Measurements from ENCODE around the gene PRR9.
A peak's percentile ranks its signal among the peaks of the same experiment; 100 is the strongest.

PRR9 gene

DNA sequence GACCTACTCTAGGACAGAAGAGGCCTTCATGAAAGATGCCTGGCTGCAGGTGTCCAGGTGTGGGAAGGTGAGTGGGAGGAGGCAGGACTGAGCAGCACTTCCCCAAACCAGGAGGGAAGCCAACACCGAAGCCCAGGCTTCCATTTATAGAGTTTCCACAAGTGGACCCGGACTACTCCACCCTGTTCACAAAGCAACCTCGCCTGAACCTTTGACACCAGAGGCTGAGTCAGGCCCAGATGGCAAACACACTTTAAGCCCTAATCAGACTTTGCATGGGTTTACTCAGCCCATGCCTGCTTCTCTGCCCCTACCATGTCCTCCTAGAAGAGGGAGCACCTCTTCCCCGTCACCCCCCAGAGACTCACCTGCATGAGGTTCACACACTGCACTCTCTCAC lies 14.0 kb downstream of the PRR9 start:
- no peak for DNase-seq

DNA sequence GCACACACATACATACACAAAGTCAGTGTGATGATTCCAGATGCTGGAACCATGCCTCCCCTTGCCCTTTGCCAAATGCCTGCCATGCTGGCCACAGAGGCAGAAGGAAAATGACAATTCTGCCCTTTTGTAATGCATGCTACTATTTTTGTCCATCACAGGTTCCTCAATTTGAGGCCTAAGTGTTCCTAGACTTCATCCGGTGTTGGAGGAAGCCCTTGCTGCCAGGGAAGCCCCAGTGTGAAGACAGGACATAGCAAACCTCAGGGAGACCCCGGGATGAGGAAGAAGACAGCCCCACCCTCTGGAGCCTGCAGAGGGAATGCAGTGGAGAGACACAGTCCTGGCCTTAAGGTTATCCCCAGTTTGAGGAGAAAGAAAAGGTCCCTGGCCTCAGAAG lies 14.4 kb downstream of the PRR9 start:
- no peak for DNase-seq

DNA sequence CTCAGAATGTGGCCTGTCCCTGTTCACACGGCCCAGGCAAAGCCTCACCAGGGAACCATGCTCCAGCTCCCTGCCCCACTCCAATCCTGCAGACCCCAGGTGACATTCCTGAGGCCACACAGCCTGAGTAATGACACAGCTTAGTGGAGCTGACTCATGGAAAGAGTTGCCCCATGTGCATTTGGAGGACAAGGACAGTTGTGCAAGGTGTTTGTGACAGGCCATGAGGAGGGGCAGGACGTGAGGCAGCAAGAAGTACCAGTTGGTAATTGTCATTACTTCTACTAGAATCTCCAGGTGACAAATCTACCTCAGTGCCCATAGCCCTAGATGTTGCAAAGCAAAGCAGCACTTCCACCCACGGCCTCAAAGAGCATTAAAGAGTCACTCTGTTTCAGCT lies 15.2 kb downstream of the PRR9 start:
- DNase-seq = no peak

DNA sequence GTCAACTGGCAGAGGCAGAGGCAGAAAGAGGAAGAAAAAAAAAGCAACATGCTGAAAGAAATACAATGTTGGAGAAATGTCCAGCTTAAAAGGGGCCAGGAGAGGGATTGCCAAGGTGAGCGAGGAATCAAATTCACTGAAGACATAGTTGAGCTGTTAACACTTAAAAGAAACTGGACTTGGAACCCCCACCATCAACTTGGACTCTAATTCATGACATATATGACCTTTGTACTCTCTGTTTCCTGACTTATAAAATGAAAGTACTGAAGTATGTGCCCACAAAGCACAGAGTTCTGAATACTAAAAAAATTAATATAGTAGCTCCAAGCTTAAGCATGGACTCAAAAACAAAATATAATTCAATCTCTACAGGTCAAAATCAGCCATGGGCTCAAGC lies 16.1 kb downstream of the PRR9 start:
- DNase-seq = no peak

DNA sequence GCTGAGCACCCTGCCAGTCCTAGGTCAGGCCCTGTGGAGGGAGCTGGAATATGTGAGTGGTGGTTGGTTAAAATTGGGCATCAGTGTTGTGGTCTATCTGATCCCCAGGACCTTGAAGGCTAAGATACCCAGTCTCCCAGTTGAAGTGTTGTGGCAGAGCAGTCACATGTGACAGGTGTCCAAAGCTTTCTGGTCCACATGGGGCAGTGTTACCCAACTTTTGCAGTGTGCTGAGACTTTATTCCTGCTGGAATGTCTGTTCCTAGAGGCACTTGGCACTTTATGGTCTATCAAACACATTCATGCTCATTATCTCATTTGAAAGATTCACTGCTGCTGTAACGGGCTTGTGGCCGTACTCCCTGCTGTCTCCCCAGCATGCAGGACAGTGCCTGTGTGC lies 21.1 kb downstream of the PRR9 start:
- peak; percentile 9 for DNase-seq

DNA sequence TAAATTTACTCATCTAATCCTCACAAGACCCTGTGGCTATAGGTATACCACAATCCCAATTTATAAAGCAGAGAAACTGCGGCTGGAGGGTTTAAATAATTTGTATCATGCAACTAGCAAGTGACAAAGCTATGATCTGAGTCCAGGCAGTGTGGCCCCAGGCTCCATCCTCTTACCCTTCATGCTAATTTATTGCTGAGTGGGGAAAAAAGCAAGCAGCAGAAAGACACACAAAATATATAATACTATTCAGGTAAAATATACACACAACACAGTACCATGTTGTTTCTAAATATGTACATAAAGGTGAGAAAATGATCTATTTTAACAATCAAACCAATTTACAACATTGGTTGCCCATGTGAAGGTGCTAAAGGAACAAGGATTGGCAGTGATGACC lies 24.8 kb downstream of the PRR9 start:
- no peak for DNase-seq

DNA sequence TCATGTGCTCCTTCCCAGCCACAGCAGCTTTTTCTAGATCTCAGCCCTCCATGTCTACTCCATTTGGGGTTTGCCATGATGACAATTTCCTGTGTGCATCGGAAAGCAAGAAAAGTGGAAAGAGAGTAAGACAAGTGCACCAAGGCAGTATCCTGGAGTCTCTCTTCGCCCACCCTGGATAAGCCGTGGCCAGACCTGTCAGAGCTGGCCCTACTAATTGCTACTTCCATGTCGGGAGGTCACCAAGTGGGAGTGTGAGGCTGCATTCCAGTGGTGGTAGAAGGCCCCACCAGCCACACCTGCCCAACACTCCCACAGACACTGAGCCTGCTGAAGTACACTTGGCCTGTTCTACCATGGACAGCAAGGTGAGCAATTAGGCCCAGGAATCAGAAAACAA lies 28.1 kb downstream of the PRR9 start:
- DNase-seq = no peak

DNA sequence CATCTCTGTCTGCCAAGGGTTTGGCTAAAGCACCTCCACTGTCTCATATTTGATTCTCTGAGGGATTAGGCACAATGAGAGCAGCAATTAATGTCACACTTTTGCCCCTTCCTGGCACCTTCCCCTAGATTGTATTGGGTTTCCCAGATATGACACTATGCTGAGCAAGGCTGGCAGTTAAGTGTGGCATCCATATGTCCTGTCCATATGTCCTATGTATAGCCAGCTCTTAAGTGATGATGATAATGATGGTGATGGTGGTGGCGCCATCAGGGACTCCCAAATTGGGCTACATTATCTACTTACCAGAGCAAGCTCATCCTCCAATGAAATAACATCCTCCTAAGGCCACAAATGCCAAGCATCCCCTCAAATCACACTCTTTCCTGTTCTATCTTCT lies 28.6 kb downstream of the PRR9 start:
- peak; percentile 24 for DNase-seq

DNA sequence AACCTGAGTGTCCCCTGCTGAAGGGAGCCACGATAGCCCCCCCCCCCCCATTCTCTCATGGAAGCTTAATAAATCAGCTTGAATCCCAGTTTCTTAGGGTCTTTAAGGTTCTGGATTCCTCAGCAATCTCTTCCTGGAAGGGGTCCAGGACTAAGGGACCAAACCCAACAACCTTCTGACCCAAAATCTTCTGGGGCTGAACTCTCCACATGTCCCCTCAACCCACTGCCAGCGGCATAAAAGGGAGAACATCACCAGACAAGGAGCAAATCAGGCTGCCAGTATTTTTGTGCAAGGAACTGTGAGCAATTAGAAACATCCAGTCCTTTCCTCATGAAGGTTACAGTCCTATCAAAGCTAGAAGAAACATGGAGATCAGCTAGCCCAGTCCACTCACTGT lies 29.4 kb downstream of the PRR9 start:
- no peak for DNase-seq

DNA sequence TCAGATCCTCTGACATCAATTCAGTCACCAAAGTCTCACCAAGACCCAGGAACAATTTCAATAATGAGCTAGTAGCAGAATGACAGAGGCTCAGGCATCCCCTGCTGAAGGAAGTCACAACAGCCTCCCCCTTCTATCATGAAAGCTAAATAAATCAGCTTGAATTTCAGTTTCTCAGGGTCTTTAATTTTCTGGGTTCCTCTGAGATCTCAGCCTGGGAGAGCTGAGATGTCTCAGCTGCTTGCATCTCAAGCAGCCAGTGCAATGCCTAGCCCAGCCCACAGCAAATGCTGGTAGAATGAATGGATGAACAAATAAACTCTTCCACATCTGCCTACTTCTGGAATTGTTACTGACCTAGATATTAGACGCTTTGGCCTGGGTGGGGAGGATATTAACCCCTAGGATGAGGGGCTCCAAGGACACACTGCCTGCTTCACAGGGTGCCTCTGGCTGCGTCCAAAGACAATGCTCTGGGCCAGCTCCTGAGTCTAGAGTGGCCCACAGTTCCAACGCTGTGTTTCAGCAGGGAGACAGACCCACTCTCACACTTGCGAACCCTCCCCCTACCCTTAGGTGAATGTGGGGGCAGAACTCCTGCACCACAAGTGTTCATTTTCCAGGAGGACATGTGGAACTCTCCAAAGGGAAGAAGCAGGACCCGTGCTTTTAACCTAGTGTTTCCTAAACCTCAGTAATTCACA lies 30.9 kb downstream of the PRR9 start:
- DNase-seq = no peak

DNA sequence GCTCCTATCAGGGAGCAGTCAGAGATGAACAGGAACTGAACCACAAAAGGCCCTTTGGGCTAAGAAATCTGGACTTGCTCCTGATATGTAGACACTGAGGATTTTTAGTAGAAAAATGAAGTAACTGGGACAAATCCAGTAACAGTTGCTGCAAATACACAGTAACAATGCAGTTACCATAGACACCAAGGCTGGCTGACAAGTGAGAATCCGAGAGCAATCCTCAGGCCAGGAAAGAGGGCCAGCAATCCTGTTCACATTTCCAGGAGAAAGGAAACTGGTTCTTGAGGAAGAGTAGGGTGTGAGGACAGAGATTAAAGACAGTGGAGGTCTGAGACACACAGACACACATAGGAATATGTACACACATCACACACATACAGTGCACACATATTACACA lies 32.8 kb downstream of the PRR9 start:
- DNase-seq = no peak

DNA sequence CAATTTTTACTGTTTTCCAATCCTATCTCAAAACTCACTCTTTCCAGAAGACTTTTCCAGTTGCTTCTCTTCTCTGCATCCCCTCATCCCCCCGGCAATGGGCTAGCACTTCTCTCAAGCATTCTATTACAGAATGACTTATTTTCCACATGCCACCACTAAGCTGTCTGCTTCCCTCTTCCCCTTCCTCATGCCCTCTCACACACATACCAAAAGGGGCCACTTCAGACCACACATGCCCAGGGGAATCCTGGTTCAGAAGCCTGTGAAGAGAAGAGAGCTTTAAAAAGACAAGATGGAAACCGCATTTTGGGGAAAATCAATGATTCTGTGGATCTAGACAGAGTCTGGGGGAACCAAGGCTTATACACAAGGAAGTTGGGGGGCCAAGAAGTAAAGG lies 33.7 kb downstream of the PRR9 start:
- DNase-seq = no peak

DNA sequence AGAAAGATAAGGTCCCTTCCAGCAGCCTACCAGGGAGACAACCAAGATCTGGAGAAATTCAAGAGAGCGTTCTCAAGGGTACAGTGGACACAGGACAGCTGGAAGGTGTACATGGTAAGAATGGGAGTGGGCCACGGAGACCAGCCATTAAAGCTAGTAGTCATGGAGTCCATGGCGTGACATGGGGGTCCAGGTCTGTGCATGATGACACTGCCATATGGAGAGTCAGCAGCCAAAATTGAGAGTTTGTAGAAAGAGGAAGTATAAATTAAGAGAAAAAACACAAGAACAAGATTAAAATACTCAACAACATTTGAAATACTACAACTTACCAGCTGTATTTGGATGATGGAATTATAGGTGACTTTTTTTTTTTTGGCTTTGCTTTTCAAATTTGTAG lies 34.2 kb downstream of the PRR9 start:
- no peak for DNase-seq

DNA sequence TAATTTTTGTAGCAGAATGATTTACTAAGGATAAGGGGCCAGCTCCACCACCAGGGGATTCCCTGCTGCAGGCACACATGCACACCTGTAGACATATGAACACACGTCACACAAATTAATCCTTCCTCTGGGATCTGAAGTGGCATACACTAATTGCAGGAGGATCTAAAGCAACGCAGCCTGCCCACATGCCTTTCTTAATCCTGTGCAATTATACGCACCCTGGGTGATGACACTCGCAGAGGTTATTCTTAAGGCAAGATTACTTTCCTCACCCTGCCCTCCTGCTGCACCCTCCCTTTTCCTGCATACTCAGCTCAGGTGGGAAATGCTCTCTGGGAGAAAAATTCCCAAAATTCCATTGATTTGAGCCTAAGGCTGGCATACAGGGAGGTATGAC lies 34.6 kb downstream of the PRR9 start:
- DNase-seq = no peak

DNA sequence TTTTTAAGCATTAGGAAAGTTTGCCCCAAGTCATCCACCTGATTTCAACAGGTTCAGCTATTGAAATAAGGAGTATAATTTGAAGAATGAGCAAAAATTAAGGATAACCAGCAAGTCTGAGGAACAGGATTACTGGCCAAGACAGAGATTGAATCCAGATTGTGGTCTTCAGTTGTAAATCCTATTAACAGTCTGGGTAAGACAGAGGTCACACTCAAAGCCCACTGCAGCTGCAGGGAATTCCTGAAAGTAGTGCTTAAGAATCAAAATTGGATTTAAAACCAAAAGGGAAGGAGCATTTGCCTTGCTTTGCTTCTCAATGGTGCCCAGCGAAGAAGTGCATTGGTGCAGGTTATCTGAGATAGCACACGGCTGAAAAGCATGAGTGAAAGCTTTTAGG lies 35.7 kb downstream of the PRR9 start:
- no peak for DNase-seq

DNA sequence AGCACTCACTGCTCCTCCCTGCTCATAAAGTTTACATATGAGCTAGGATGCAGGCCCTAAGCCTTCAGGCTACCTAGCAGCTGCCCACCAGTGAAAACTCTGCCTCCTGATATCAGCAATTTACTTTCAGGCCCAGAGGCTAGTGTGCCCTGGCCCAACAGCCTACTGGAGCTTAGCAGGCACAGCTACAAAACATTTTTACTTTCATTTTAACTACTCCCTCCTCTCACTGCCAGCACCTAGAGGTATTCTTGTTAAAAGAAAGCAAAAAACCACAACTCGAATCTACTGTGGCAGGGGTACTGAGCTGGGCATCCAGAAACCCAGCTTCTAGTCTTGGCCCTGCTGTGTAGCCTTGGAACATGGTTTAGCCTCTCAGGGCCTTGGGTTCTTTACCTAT lies 36.3 kb downstream of the PRR9 start:
- DNase-seq = no peak

DNA sequence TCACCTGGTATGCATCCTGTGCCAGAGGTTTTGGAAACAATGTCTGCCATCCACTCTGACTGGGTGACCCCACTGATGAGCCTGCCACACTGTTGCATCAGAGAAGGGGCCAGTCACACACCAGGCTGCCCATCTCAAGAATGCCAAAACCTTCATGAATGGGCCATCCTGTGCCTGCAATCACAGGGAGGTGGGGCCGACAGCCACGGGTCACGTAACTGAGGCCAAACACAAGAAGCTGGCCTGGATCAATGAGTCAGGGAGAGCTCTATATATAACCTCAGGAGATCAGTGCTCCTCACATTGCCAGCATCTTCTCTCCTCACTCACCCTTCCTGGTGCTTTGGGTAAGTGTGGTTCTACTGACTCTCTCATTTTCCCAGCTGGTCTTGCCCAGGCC lies 42.0 kb downstream of the PRR9 start, which contains the start of gene LORICRIN:
LORICRIN (plus strand) TSS at position 301 of the 400 bp plus-strand sequence. CDS start 1,263 bp downstream, outside the sequence.
- DNase-seq = no peak

DNA sequence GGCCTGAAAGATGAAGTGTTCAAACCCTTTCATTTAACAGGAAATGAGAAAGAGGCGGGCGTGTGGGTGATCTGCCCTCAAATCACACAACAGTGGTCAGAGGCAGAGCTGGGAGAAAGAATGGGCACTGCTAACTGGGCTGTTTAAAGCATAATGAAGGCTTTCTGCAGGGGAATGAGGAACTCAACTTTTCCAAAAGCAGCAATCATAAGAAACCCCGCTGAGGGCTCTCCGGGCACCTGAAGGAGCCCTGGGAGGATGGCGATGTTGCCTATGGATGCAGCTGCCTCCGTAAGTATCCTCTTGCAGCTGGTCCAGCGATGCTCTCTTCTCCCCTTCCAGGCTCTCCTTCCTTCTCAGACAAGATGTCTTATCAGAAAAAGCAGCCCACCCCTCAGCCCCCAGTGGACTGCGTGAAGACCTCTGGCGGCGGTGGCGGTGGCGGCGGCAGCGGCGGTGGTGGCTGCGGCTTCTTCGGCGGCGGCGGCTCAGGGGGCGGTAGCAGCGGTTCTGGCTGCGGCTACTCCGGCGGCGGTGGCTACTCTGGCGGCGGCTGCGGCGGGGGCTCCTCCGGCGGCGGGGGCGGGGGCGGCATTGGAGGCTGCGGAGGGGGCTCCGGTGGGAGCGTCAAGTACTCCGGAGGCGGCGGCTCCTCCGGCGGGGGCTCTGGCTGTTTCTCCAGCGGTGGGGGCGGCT lies 43.3 kb downstream of the PRR9 start:
- DNase-seq = no peak

DNA sequence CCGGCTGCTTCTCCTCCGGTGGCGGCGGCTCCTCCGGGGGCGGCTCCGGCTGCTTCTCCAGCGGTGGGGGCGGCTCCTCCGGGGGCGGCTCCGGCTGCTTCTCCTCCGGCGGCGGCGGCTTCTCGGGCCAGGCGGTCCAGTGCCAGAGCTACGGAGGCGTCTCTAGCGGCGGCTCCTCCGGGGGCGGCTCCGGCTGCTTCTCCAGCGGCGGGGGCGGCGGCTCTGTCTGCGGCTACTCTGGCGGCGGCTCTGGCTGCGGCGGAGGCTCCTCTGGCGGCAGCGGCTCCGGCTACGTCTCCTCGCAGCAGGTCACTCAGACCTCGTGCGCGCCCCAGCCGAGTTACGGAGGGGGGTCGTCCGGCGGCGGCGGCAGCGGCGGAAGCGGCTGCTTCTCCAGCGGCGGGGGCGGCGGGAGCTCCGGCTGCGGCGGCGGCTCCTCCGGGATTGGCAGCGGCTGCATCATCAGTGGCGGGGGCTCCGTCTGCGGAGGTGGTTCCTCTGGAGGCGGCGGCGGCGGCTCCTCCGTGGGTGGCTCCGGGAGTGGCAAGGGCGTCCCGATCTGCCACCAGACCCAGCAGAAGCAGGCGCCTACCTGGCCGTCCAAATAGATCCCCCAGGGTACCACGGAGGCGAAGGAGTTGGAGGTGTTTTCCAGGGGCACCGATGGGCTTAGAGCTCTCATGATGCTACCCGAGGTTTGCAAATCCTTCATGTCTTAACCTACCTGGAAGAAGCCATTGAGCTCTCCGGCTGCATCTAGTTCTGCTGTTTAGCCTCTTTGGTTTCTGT lies 44.1 kb downstream of the PRR9 start:
- DNase-seq = peak; percentile 46

DNA sequence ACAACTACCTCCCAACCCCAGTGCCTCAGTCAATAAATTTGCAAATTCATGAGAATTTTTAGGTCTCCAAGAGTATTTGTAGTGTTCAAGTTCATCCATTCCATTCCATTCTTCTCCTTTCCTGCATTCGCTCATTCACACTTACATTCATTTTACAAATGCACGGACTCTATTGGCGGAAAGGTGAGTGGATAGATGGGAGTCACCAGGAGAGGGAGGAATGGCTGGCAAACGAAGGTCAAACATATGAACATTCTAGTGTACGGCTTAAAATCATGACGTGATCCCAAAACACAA lies 44.6 kb downstream of the PRR9 start:
- peak; percentile 46 for DNase-seq

DNA sequence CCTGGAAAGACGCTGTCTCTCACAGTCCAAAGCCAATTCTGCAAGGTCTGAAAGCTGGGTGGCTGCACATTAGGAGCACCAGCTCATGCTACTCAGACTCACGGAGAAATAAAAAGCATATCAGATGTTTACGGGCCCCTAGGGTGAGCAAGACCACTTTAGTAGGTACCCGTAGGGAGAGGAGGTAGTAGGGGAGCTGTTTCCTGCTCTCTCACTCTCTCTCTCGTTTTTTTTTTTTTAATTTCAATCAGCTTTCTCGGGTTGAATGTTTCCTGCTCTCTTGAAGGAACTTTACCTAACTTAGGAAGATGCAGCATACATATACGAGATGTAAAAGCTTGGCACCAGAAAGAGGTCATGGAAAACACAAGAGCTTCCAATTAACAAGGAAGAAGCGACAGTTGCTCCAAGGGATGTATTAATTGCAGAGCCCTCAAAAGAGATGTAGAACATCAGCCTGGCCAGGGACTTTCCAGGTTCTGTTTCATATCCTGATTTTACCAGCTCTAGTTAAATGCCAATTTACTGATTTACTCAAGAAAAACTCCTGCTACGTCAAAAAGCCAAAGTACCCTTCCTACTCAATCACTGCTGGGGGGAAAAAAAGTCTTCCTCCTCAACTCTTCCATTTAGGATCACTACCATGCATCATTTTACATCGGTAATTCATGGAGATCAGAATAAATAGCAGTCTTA lies 45.2 kb downstream of the PRR9 start:
- peak; percentile 39 for DNase-seq

DNA sequence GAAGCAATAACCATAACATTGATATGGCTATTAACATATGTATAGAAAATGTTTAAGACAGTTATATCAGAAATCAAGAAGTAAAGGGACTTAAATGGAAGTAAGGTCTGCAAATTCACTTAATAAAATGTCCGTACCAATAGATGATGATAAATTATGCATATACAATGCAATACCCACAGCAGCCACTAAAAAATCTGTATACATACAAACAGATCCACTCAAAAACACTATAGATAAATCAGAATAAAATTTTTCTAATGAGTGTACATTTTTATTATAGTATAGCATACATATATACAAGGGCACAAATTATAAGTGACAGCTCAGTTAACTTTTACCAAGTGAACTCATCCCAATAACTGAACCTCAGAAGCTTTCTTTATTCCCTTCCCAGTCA lies 48.1 kb downstream of the PRR9 start:
- DNase-seq = no peak

All from NCI-H2171 treated with DMSO at 0.1 percent for 48 hours (cell line).